ENCODE measurements around the gene FREY1.

- TF ChIP-seq CTCF (CRISPR knock-in tag; IDR thresholded peaks at IDR 0.05), result no peak
- TF ChIP-seq TEAD2 (CRISPR knock-in tag; IDR thresholded peaks at IDR 0.05), result no peak
Measured at GRCh38 chr11:45885274-45885920, 21.7 kb downstream of the FREY1 start, which contains the start of gene MAPK8IP1.
